Brain pericyte (primary cell): ENCODE data around the gene NOCT.
"Not testable (repeated sequence)": the region's sequence is repeated elsewhere in the genome, so short reads cannot be mapped to it uniquely, and the experiment has no call there.

Experiments used
- DNase-seq: peaks from one replicate; pipeline ENCODE4 v3.0.0-alpha.2; 2012; ENCODE audit warnings: low read depth, low spot score

The NOCT gene

GRCh38 chr4:139015269-139015947 is at the start of gene NOCT:
TSS of gene NOCT (plus strand) at chr4:139015781. CDS start at chr4:139015982, 201 bp downstream.
- peak; percentile 61 for DNase-seq

- DNase-seq = no peak
These were observed 48.3 kb upstream of the NOCT start for GRCh38 chr4:138967313-138967712.

- DNase-seq = no peak
These were observed 42.4 kb upstream of the NOCT start for GRCh38 chr4:138972956-138973801.

GRCh38 chr4:138975225-138975624 is 40.4 kb upstream of the NOCT start:
- no peak for DNase-seq

GRCh38 chr4:138976526-138976925 is 39.1 kb upstream of the NOCT start:
- DNase-seq = no peak

GRCh38 chr4:138977524-138977923 is 38.1 kb upstream of the NOCT start:
- no peak for DNase-seq

- no peak for DNase-seq
These were observed 37.5 kb upstream of the NOCT start for GRCh38 chr4:138978028-138978585.

- DNase-seq = no peak
These were observed 37.0 kb upstream of the NOCT start for GRCh38 chr4:138978600-138978999.

GRCh38 chr4:138979742-138980141 is 35.8 kb upstream of the NOCT start:
- no peak for DNase-seq

GRCh38 chr4:138981930-138982390 is 33.6 kb upstream of the NOCT start:
- DNase-seq = peak; percentile 7

- DNase-seq = no peak
These were observed 32.8 kb upstream of the NOCT start for GRCh38 chr4:138982754-138983153.

- no peak for DNase-seq
These were observed 31.9 kb upstream of the NOCT start for GRCh38 chr4:138983690-138984089.

- DNase-seq = no peak
These were observed 30.9 kb upstream of the NOCT start for GRCh38 chr4:138984647-138985046.

- no peak for DNase-seq
These were observed 22.9 kb upstream of the NOCT start for GRCh38 chr4:138992676-138993075.

GRCh38 chr4:138996090-138996489 is 19.5 kb upstream of the NOCT start:
- no peak for DNase-seq

- DNase-seq = no peak
These were observed 15.9 kb upstream of the NOCT start for GRCh38 chr4:138999666-139000065.

GRCh38 chr4:139000134-139000533 is 15.4 kb upstream of the NOCT start:
- DNase-seq = not testable (repeated sequence)

- not testable (repeated sequence) for DNase-seq
These were observed 14.2 kb upstream of the NOCT start for GRCh38 chr4:139001430-139001829.

- DNase-seq = not testable (repeated sequence)
These were observed 11.9 kb upstream of the NOCT start for GRCh38 chr4:139003668-139004067.

- no peak for DNase-seq
These were observed 9.8 kb upstream of the NOCT start for GRCh38 chr4:139005774-139006173.

- DNase-seq = no peak
These were observed 7.9 kb upstream of the NOCT start for GRCh38 chr4:139007640-139008039.

- not testable (repeated sequence) for DNase-seq
These were observed 7.3 kb upstream of the NOCT start for GRCh38 chr4:139008278-139008677.
